HepG2 (cell line): ENCODE results near the gene NUDT22.

Experiments used
- CBX2 ChIP-seq, 2 experiments: fragments of 200-600 bp in 1 of 2; sonication (generic); formaldehyde crosslinking in 1 of 2; IDR thresholded peaks; 2 replicates each; pipeline versions ENCODE4 v1.7.0 to v1.8.1; 2018 to 2022; ENCODE audit warnings: low read depth in 2 of 2, low read length in 1 of 2, mild to moderate bottlenecking in 1 of 2, missing genetic modification reagents in 1 of 2
- HNRNPH1 ChIP-seq: fragments of 200-400 bp; formaldehyde crosslinking; optimal IDR thresholded peaks from 2 replicates; pipeline ENCODE3; 2017; ENCODE audit warnings: mild to moderate bottlenecking, low read depth, low read length
- KLF16 ChIP-seq, 2 experiments: sonication (generic) in 1 of 2; formaldehyde crosslinking in 1 of 2; IDR thresholded peaks; 2 replicates each; pipeline versions ENCODE4 v1.6.1 to v1.8.0; 2016 to 2023; ENCODE audit warnings: missing genetic modification reagents in 2 of 2, missing compliant biosample characterization in 1 of 2
- ZFP1 ChIP-seq: IDR thresholded peaks from 2 replicates; pipeline ENCODE4 v1.6.1; 2016
- ZZZ3 ChIP-seq: sonication (generic); formaldehyde crosslinking; IDR thresholded peaks from 2 replicates; pipeline ENCODE4 v1.4.0; 2020; ENCODE audit warnings: missing genetic modification reagents, mild to moderate bottlenecking, borderline replicate concordance
- TF ChIP-seq, protein P1 (sequence below): sonication (generic); formaldehyde crosslinking; IDR thresholded peaks from 2 replicates; pipeline ENCODE4 v1.8.1; 2023; ENCODE audit warnings: missing genetic modification reagents, inconsistent platforms, borderline replicate concordance

DNA sequence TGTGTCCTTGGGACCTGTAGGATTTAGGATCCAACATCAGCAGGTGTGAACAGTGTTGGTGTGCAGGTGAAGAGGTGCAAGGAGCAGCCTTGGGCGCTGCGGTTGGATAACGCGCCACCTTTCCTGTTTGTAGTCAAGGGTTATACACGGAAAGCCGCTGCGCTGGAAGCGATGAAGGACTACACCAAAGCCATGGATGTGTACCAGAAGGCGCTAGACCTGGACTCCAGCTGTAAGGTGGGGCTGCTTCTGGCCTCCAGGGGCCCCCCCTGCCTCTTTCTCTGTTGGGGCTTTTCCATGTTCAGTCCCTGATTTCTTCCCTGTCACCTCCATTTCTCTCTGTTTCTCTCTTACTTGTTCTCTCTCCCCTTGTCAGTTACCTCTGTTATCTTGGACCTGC is 23.1 kb upstream of the NUDT22 start:
- no peak for TF ChIP-seq ZZZ3 (CRISPR knock-in tag)
- no peak for TF ChIP-seq CBX2 (IDR thresholded peaks at IDR 0.05; ENCODE audit: low read depth, low read length)
- TF ChIP-seq CBX2 (CRISPR knock-in tag; IDR thresholded peaks at IDR 0.05; ENCODE audit: low read depth): no peak
- TF ChIP-seq, protein P1, sequence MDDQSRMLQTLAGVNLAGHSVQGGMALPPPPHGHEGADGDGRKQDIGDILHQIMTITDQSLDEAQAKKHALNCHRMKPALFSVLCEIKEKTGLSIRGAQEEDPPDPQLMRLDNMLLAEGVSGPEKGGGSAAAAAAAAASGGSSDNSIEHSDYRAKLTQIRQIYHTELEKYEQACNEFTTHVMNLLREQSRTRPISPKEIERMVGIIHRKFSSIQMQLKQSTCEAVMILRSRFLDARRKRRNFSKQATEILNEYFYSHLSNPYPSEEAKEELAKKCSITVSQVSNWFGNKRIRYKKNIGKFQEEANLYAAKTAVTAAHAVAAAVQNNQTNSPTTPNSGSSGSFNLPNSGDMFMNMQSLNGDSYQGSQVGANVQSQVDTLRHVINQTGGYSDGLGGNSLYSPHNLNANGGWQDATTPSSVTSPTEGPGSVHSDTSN: no peak
- no peak for TF ChIP-seq KLF16 (CRISPR knock-in tag; IDR thresholded peaks at IDR 0.05)
- no peak for TF ChIP-seq ZFP1
- TF ChIP-seq HNRNPH1: no peak
